ENCODE results near the gene PLXNB3.

PLXNB3 gene

DNA sequence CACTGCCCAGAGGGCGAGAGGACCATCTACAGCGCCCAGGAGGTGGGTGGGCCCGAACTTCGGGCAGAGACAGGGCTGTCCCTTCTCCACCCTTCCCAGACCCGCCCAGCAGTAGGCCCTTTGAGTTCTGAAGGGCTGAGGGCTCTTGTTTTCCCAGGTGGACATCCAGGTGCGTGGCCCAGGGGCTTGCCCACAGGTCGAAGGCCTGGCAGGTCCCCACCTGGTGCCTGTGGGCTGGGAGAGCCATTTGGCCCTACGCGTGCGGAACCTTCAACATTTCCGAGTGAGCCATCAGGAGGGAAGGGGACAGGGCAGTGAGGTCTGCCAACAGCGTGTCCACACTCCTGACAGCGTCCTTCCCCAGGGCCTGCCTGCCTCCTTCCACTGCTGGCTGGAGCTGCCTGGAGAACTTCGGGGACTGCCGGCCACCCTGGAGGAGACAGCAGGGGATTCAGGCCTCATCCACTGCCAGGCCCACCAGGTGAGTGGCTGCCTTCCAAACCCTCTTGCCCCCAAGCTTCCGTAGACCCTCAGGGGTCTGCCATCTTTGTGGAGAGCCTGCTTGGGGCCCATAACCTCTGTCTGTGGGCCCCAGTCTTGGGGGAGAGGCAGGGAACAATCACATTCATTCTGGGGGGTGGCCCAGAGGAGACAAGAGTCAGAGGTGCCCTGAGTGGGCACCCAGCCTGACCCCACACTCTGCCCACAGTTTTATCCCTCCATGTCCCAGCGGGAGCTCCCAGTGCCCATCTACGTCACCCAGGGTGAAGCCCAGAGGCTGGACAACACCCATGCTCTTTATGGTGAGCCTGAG, 6.8 kb downstream of the PLXNB3 start:
- no peaks in the 10 kb centered on the region for H3K27me3 ChIP-seq (ENCODE audit: insufficient read depth, low read length)
- H2AFZ ChIP-seq (ENCODE audit: low read length, unreplicated experiment) = no peak overlapping the region
- no peaks in the 10 kb centered on the region for H3K36me3 ChIP-seq (ENCODE audit: insufficient read depth, low read length)
- no peak overlapping the region for H3K27ac ChIP-seq (ENCODE audit: low read depth, low read length)
- H3K4me1 ChIP-seq (ENCODE audit: control insufficient read depth, insufficient read depth, low read length, unreplicated experiment) = no peaks in the 10 kb centered on the region
- H3K79me2 ChIP-seq (ENCODE audit: control insufficient read depth, insufficient read depth, low read length, unreplicated experiment) = no peaks in the 10 kb centered on the region
- H3K4me3 ChIP-seq (ENCODE audit: low read depth, low read length) = no peak overlapping the region

GRCh38 chrX:153771415-153772315, 7.6 kb downstream of the PLXNB3 start:
- H3K4me3 ChIP-seq (ENCODE audit: low read depth, low read length) = no peak overlapping the region
- H3K27ac ChIP-seq (ENCODE audit: low read depth, low read length) = no peak overlapping the region
- H3K4me1 ChIP-seq (ENCODE audit: control insufficient read depth, insufficient read depth, low read length, unreplicated experiment) = no peaks in the 10 kb centered on the region
- H3K79me2 ChIP-seq (ENCODE audit: control insufficient read depth, insufficient read depth, low read length, unreplicated experiment) = no peaks in the 10 kb centered on the region
- H3K36me3 ChIP-seq (ENCODE audit: insufficient read depth, low read length) = no peaks in the 10 kb centered on the region
- no peaks in the 10 kb centered on the region for H3K27me3 ChIP-seq (ENCODE audit: insufficient read depth, low read length)
- no peak overlapping the region for H2AFZ ChIP-seq (ENCODE audit: low read length, unreplicated experiment)

- no peaks in the 10 kb centered on the region for H3K27me3 ChIP-seq (ENCODE audit: insufficient read depth, low read length)
- no peaks in the 10 kb centered on the region for H3K79me2 ChIP-seq (ENCODE audit: control insufficient read depth, insufficient read depth, low read length, unreplicated experiment)
- no peak overlapping the region for H3K4me3 ChIP-seq (ENCODE audit: low read depth, low read length)
- no peaks in the 10 kb centered on the region for H3K36me3 ChIP-seq (ENCODE audit: insufficient read depth, low read length)
- H3K27ac ChIP-seq (ENCODE audit: low read depth, low read length) = no peak overlapping the region
- H3K4me1 ChIP-seq (ENCODE audit: control insufficient read depth, insufficient read depth, low read length, unreplicated experiment) = no peaks in the 10 kb centered on the region
- H2AFZ ChIP-seq (ENCODE audit: low read length, unreplicated experiment) = no peak overlapping the region
Observed at GRCh38 chrX:153772316-153773217, 8.5 kb downstream of the PLXNB3 start.

- no peaks in the 10 kb centered on the region for H3K4me1 ChIP-seq (ENCODE audit: control insufficient read depth, insufficient read depth, low read length, unreplicated experiment)
- H3K4me3 ChIP-seq (ENCODE audit: low read depth, low read length) = no peak overlapping the region
- no peaks in the 10 kb centered on the region for H3K36me3 ChIP-seq (ENCODE audit: insufficient read depth, low read length)
- no peak overlapping the region for H2AFZ ChIP-seq (ENCODE audit: low read length, unreplicated experiment)
- no peak overlapping the region for H3K27ac ChIP-seq (ENCODE audit: low read depth, low read length)
- no peaks in the 10 kb centered on the region for H3K27me3 ChIP-seq (ENCODE audit: insufficient read depth, low read length)
- H3K79me2 ChIP-seq (ENCODE audit: control insufficient read depth, insufficient read depth, low read length, unreplicated experiment) = no peaks in the 10 kb centered on the region
Observed at GRCh38 chrX:153773218-153773611, 9.2 kb downstream of the PLXNB3 start.

DNA sequence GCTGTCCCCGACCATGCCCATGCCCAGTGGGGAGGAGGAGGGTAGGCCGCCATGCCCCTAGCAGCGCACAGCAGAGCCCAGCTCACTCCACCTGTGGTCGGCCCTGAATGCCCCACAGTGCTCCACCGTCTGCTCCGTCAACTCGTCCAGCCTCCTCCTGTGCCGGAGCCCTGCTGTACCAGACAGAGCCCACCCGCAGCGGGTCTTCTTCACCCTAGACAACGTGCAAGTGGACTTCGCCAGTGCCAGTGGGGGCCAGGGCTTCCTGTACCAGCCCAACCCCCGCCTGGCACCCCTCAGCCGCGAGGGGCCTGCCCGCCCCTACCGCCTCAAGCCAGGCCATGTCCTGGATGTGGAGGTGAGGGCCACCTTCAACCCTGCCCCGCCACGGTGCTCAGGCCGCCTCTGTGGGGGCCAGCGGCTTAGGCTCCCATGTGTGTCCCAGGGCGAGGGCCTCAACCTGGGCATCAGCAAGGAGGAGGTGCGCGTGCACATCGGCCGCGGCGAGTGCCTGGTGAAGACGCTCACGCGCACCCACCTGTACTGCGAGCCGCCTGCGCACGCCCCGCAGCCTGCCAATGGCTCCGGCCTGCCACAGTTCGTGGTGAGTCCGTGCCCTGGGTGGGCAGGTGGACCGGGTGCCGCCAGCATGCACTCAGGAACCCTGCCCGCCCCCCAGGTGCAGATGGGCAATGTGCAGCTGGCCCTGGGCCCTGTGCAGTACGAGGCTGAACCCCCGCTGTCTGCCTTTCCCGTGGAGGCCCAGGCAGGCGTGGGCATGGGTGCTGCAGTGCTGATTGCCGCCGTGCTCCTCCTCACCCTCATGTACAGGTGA, 9.9 kb downstream of the PLXNB3 start:
- no peaks in the 10 kb centered on the region for H3K27me3 ChIP-seq (ENCODE audit: insufficient read depth, low read length)
- no peaks in the 10 kb centered on the region for H3K4me1 ChIP-seq (ENCODE audit: control insufficient read depth, insufficient read depth, low read length, unreplicated experiment)
- no peaks in the 10 kb centered on the region for H3K36me3 ChIP-seq (ENCODE audit: insufficient read depth, low read length)
- no peak overlapping the region for H3K4me3 ChIP-seq (ENCODE audit: low read depth, low read length)
- no peaks in the 10 kb centered on the region for H3K79me2 ChIP-seq (ENCODE audit: control insufficient read depth, insufficient read depth, low read length, unreplicated experiment)
- no peak overlapping the region for H2AFZ ChIP-seq (ENCODE audit: low read length, unreplicated experiment)
- no peak overlapping the region for H3K27ac ChIP-seq (ENCODE audit: low read depth, low read length)

DNA sequence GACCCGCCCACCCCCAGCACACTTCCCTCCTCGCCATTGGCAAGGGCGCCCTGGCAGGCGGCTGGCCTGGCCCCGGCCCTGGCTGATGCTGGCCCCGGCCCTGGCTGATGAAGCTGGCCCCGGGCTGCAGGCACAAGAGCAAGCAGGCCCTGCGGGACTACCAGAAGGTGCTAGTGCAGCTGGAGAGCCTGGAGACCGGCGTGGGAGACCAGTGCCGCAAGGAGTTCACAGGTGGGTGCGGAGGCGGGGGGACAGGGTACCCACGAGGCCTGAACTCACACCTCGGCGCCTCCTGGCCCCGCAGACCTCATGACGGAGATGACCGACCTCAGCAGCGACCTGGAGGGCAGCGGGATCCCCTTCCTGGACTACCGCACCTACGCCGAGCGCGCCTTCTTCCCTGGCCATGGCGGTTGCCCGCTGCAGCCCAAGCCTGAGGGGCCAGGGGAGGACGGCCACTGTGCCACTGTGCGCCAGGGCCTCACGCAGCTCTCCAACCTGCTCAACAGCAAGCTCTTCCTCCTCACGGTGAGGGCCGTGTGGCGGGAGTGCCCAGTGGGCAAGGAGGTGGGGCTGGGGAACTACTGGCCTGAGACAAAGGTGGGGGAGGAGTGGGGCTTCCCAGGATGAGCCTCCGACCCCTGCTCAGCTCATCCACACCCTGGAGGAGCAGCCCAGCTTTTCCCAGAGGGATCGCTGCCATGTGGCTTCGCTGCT, 10.7 kb downstream of the PLXNB3 start:
- Histone ChIP-seq H2AFZ (ENCODE audit: low read length, unreplicated experiment) (no peak overlapping the region), H3K36me3 (ENCODE audit: insufficient read depth, low read length) (no peaks in the 10 kb centered on the region), H3K4me3 (ENCODE audit: low read depth, low read length) (no peak overlapping the region), H3K4me1 (ENCODE audit: control insufficient read depth, insufficient read depth, low read length, unreplicated experiment) (no peaks in the 10 kb centered on the region), H3K27me3 (ENCODE audit: insufficient read depth, low read length) (no peaks in the 10 kb centered on the region), H3K27ac (ENCODE audit: low read depth, low read length) (no peak overlapping the region), H3K79me2 (ENCODE audit: control insufficient read depth, insufficient read depth, low read length, unreplicated experiment) (no peaks in the 10 kb centered on the region)

DNA sequence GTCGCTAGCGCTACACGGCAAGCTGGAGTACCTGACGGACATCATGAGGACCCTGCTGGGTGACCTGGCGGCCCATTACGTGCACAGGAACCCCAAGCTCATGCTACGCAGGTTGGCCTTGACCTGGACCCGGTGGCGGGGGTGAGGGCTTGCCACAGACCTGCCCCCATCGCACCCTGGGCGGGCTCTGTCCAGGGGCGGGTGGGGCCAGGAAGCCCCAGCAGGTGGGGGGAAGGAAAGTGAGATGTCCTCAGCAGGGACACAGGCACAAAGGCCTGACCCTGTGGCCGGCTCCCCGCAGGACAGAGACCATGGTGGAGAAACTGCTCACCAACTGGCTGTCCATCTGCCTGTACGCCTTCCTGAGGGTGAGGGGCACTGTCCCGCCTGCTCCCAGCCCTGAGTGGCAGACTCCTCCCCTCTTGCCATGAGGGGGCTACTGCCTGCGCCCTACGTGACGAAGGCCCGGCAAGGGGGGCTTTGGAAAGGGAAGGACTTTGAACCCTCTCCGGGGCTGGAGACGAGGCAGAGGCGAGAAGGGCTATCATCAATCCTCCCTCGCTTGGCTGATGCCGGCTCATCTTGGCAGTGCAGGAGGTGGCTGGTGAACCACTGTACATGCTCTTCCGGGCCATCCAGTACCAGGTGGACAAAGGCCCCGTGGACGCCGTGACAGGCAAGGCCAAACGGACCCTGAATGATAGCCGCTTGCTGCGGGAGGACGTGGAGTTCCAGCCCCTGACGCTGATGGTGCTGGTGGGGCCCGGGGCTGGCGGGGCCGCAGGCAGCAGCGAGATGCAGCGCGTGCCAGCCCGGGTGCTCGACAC, 11.5 kb downstream of the PLXNB3 start:
- H3K4me1 ChIP-seq (ENCODE audit: control insufficient read depth, insufficient read depth, low read length, unreplicated experiment) = no peaks in the 10 kb centered on the region
- no peak overlapping the region for H3K27ac ChIP-seq (ENCODE audit: low read depth, low read length)
- no peaks in the 10 kb centered on the region for H3K27me3 ChIP-seq (ENCODE audit: insufficient read depth, low read length)
- H3K36me3 ChIP-seq (ENCODE audit: insufficient read depth, low read length) = no peaks in the 10 kb centered on the region
- no peak overlapping the region for H2AFZ ChIP-seq (ENCODE audit: low read length, unreplicated experiment)
- no peak overlapping the region for H3K4me3 ChIP-seq (ENCODE audit: low read depth, low read length)
- H3K79me2 ChIP-seq (ENCODE audit: control insufficient read depth, insufficient read depth, low read length, unreplicated experiment) = no peaks in the 10 kb centered on the region

DNA sequence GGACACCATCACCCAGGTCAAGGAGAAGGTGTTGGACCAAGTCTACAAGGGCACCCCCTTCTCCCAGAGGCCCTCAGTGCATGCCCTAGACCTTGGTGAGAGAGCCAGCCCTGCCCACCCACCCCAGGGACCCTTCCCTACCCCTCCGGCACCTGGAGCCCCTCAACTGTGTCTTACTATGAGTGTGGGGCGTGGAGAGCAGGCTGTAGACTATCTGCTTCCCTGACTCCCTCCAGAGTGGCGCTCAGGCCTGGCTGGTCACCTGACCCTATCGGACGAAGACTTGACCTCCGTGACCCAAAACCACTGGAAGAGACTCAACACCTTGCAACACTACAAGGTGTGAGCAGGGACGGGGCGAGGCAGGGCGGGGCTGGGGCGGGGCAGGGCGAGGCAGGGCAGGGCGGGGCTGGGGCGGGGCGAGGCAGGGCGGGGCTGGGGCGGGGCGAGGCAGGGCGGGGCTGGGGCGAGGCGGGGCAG, 12.1 kb downstream of the PLXNB3 start:
- Histone ChIP-seq H3K4me3 (ENCODE audit: low read depth, low read length) (no peak overlapping the region), H3K27ac (ENCODE audit: low read depth, low read length) (no peak overlapping the region), H3K4me1 (ENCODE audit: control insufficient read depth, insufficient read depth, low read length, unreplicated experiment) (no peaks in the 10 kb centered on the region), H3K27me3 (ENCODE audit: insufficient read depth, low read length) (no peaks in the 10 kb centered on the region), H3K79me2 (ENCODE audit: control insufficient read depth, insufficient read depth, low read length, unreplicated experiment) (no peaks in the 10 kb centered on the region), H2AFZ (ENCODE audit: low read length, unreplicated experiment) (no peak overlapping the region), H3K36me3 (ENCODE audit: insufficient read depth, low read length) (no peaks in the 10 kb centered on the region)

DNA sequence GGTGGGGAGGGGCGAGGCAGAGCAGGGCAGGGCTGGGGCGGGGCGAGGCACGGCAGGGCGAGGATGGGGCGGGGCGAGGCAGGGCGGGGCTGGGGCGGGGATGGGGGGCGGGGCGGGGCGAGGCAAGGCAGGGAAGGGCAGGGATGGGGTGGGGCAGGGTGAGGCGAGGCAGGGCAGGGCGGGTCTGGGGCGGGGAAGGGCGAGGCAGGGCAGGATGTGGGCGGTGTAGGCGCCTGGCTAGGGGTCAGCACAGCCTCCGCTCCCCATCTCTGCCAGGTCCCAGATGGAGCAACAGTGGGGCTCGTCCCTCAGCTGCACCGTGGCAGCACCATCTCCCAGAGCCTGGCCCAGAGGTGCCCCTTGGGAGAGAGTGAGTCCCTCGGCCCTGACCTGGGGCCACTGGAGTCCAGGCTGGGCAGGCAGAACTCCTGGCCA, 12.6 kb downstream of the PLXNB3 start:
- Histone ChIP-seq H3K79me2 (ENCODE audit: control insufficient read depth, insufficient read depth, low read length, unreplicated experiment) (no peaks in the 10 kb centered on the region), H3K27ac (ENCODE audit: low read depth, low read length) (no peak overlapping the region), H3K27me3 (ENCODE audit: insufficient read depth, low read length) (no peaks in the 10 kb centered on the region), H3K4me1 (ENCODE audit: control insufficient read depth, insufficient read depth, low read length, unreplicated experiment) (no peaks in the 10 kb centered on the region), H2AFZ (ENCODE audit: low read length, unreplicated experiment) (no peak overlapping the region), H3K4me3 (ENCODE audit: low read depth, low read length) (no peak overlapping the region), H3K36me3 (ENCODE audit: insufficient read depth, low read length) (no peaks in the 10 kb centered on the region)
